ENCODE measurements around the gene PPP1R7. TPM values are rescaled to one million over a fixed set of nuclear protein-coding genes. Genes with fewer than 3 reads are reported as not detected.
A peak's percentile ranks its signal among the peaks of the same experiment; 100 is the strongest.
"Not testable (repeated sequence)": the region's sequence is repeated elsewhere in the genome, so short reads cannot be mapped to it uniquely, and the experiment has no call there.

The PPP1R7 gene
- 48.9 TPM for total RNA-seq

GRCh38 chr2:241149925-241150659 is at the start of gene PPP1R7:
Gene PPP1R7, plus strand, starts transcription at chr2:241150467. Its CDS starts 29 bp downstream, at chr2:241150496.
- DNase-seq (ENCODE audit: low spot score in 2 of 2) (peak; percentile 98 to 99), FAIRE-seq (no peak)

GRCh38 chr2:241102239-241102803 is 47.9 kb upstream of the PPP1R7 start, which contains the start of gene MTERF4:
Gene MTERF4, minus strand, starts transcription at chr2:241102287. Its CDS starts 14 bp downstream, at chr2:241102273.
- DNase-seq (ENCODE audit: low spot score in 2 of 2) = peak; percentile 83 to 84
- FAIRE-seq = no peak

- FAIRE-seq = no peak
- DNase-seq (ENCODE audit: low spot score in 2 of 2) = no peak
These were observed 47.1 kb upstream of the PPP1R7 start for GRCh38 chr2:241103176-241103595.

- DNase-seq (ENCODE audit: low spot score in 2 of 2); FAIRE-seq: not testable (repeated sequence)
These were observed 45.7 kb upstream of the PPP1R7 start for GRCh38 chr2:241104611-241105010.

GRCh38 chr2:241105641-241106040 is 44.6 kb upstream of the PPP1R7 start:
- no peak for DNase-seq (ENCODE audit: low spot score in 2 of 2)
- FAIRE-seq = no peak

- DNase-seq (ENCODE audit: low spot score in 2 of 2) = no peak
- no peak for FAIRE-seq
These were observed 43.1 kb upstream of the PPP1R7 start for GRCh38 chr2:241107031-241107783.

- FAIRE-seq (no peak), DNase-seq (ENCODE audit: low spot score in 2 of 2) (no peak)
These were observed 41.7 kb upstream of the PPP1R7 start for GRCh38 chr2:241108271-241109209.

GRCh38 chr2:241109210-241110088 is 40.8 kb upstream of the PPP1R7 start:
- FAIRE-seq = no peak
- no peak for DNase-seq (ENCODE audit: low spot score in 2 of 2)

GRCh38 chr2:241110089-241110606 is 40.1 kb upstream of the PPP1R7 start:
- DNase-seq (ENCODE audit: low spot score in 2 of 2) = no peak
- no peak for FAIRE-seq

- FAIRE-seq (no peak), DNase-seq (ENCODE audit: low spot score in 2 of 2) (no peak)
These were observed 39.4 kb upstream of the PPP1R7 start for GRCh38 chr2:241110607-241111439.

- FAIRE-seq (no peak), DNase-seq (ENCODE audit: low spot score in 2 of 2) (no peak)
These were observed 38.8 kb upstream of the PPP1R7 start for GRCh38 chr2:241111440-241111805.

- no peak for FAIRE-seq
- no peak for DNase-seq (ENCODE audit: low spot score in 2 of 2)
These were observed 38.2 kb upstream of the PPP1R7 start for GRCh38 chr2:241112046-241112445.

- DNase-seq (ENCODE audit: low spot score in 2 of 2) (no peak), FAIRE-seq (no peak)
These were observed 37.7 kb upstream of the PPP1R7 start for GRCh38 chr2:241112592-241112991.

GRCh38 chr2:241114836-241115235 is 35.4 kb upstream of the PPP1R7 start:
- DNase-seq (ENCODE audit: low spot score in 2 of 2) (no peak), FAIRE-seq (no peak)

GRCh38 chr2:241115361-241115760 is 34.9 kb upstream of the PPP1R7 start:
- no peak for FAIRE-seq
- DNase-seq (ENCODE audit: low spot score in 2 of 2) = no peak

- no peak for DNase-seq (ENCODE audit: low spot score in 2 of 2)
- no peak for FAIRE-seq
These were observed 33.4 kb upstream of the PPP1R7 start for GRCh38 chr2:241116606-241117560.
